Transverse colon (tissue), 4 donors: Measurements from ENCODE around the gene CIP2A.

Source experiments
- CTCF ChIP-seq, 5 experiments: fragments of 200-600 bp in 3 of 5; fragments of 450-650 bp in 2 of 5; sonication (generic) in 3 of 5; IDR thresholded peaks; 1 replicate in 2 of 5; 2 replicates in 3 of 5; pipeline ENCODE4 v1.5.1; 2016 to 2017; ENCODE audit warnings: antibody characterized with exemption in 5 of 5, inconsistent platforms in 3 of 5, mild to moderate bottlenecking in 2 of 5, moderate library complexity in 1 of 5
- EP300 ChIP-seq: sonication (generic); formaldehyde crosslinking; IDR thresholded peaks from one replicate; pipeline ENCODE4 v1.6.1; 2017; ENCODE audit warnings: antibody characterized with exemption, low read depth
- POLR2A ChIP-seq: fragments of 450-650 bp; IDR thresholded peaks from one replicate; pipeline ENCODE4 v1.6.1; 2016; ENCODE audit warnings: antibody characterized with exemption, mild to moderate bottlenecking, moderate library complexity
- POLR2AphosphoS5 ChIP-seq, 3 donors: sonication (generic); formaldehyde crosslinking; IDR thresholded peaks; one replicate each; pipeline ENCODE4 v1.6.1; 2016; ENCODE audit warnings: antibody characterized with exemption in 3 of 3

GRCh38 chr3:108513961-108514360, 75.3 kb downstream of the CIP2A start:
- TF ChIP-seq EP300 (no peak), CTCF (IDR thresholded peaks at IDR 0.05) (no peak), POLR2A (no peak), POLR2AphosphoS5 (IDR thresholded peaks at IDR 0.05) (no peak)
